HG03575 (cell line): ENCODE data around the gene PFN1.
A peak's percentile ranks its signal among the peaks of the same experiment; 100 is the strongest.

ENCODE experiments used
- ATAC-seq: cut with Tn5 transposase; IDR thresholded peaks from one replicate; pipeline ENCODE4 v1.9.1; 2021; ENCODE audit not compliant: unreplicated experiment, insufficient number of reproducible peaks, low FRiP score; ENCODE audit errors: extremely low read depth

Gene PFN1

GRCh38 chr17:4969047-4969550, 20.8 kb upstream of the PFN1 start:
- ATAC-seq = no peak

GRCh38 chr17:4968486-4969046, 20.2 kb upstream of the PFN1 start:
- no peak for ATAC-seq

GRCh38 chr17:4967539-4968485, 19.5 kb upstream of the PFN1 start, which contains the start of gene SPAG7:
SPAG7 (minus strand) TSS chr17:4967817; CDS start chr17:4967804, 13 bp downstream.
- ATAC-seq = peak; percentile 30

- peak; percentile 51 for ATAC-seq
Measured at GRCh38 chr17:4966844-4967538, 18.7 kb upstream of the PFN1 start.

GRCh38 chr17:4965311-4965986, 17.1 kb upstream of the PFN1 start:
- ATAC-seq = no peak

- no peak for ATAC-seq
Measured at GRCh38 chr17:4960279-4960922, 12.1 kb upstream of the PFN1 start.

GRCh38 chr17:4959261-4959965, 11.1 kb upstream of the PFN1 start:
- ATAC-seq = no peak

- ATAC-seq = no peak
Measured at GRCh38 chr17:4958102-4958501, 9.8 kb upstream of the PFN1 start.

GRCh38 chr17:4956493-4957061, 8.2 kb upstream of the PFN1 start:
- ATAC-seq = no peak

- ATAC-seq = no peak
Measured at GRCh38 chr17:4955091-4955490, 6.8 kb upstream of the PFN1 start.

- ATAC-seq = no peak
Measured at GRCh38 chr17:4953451-4953961, 5.2 kb upstream of the PFN1 start.

- ATAC-seq = no peak
Measured at GRCh38 chr17:4951486-4951885, 3.2 kb upstream of the PFN1 start.

- ATAC-seq = no peak
Measured at GRCh38 chr17:4950746-4951204, 2.4 kb upstream of the PFN1 start, which contains the start of gene ENO3. ENO3 (plus strand) TSS chr17:4951119; CDS start chr17:4951830, 711 bp downstream.

GRCh38 chr17:4950075-4950745, 1.9 kb upstream of the PFN1 start:
- ATAC-seq = no peak

- no peak for ATAC-seq
Measured at GRCh38 chr17:4949321-4950074, 1.2 kb upstream of the PFN1 start.

GRCh38 chr17:4948931-4949320, 596 bp upstream of the PFN1 start:
- no peak for ATAC-seq
